Measurements from ENCODE around the gene NT5C1B.

NT5C1B gene

GRCh38 chr2:18619091-18619490 is 29.7 kb upstream of the NT5C1B start:
- Mint-ChIP-seq H3K9me3 (peaks cover 2% of the 10 kb centered on the region), H3K27ac (peak overlapping the region in 1 of 3 experiments; percentile 54), H3K27me3 (ENCODE audit: low read depth) (no peaks in the 10 kb centered on the region), H3K4me1 (peaks cover 18% of the 10 kb centered on the region), H3K4me3 (no peak overlapping the region), H3K36me3 (ENCODE audit: low read depth) (no peaks in the 10 kb centered on the region)
- no peak for TF ChIP-seq CTCF (IDR thresholded peaks at IDR 0.05; ENCODE audit: unreplicated experiment in 3 of 3)

GRCh38 chr2:18614041-18614440 is 24.7 kb upstream of the NT5C1B start:
- Mint-ChIP-seq H3K27me3 (ENCODE audit: low read depth) (no peaks in the 10 kb centered on the region), H3K9me3 (peaks cover 2% of the 10 kb centered on the region), H3K36me3 (ENCODE audit: low read depth) (no peaks in the 10 kb centered on the region), H3K27ac (peak overlapping the region in 2 of 3 experiments; percentile 7 to 55), H3K4me1 (peaks cover 5% of the 10 kb centered on the region), H3K4me3 (no peak overlapping the region)
- no peak for TF ChIP-seq CTCF (IDR thresholded peaks at IDR 0.05; ENCODE audit: unreplicated experiment in 3 of 3)

GRCh38 chr2:18612133-18612532 is 22.8 kb upstream of the NT5C1B start:
- H3K4me1 Mint-ChIP-seq, result peaks cover 5% of the 10 kb centered on the region
- no peak overlapping the region for H3K27ac Mint-ChIP-seq
- TF ChIP-seq CTCF (IDR thresholded peaks at IDR 0.05; ENCODE audit: unreplicated experiment in 3 of 3), result no peak
- H3K27me3 Mint-ChIP-seq (ENCODE audit: low read depth), result no peaks in the 10 kb centered on the region
- no peaks in the 10 kb centered on the region for H3K36me3 Mint-ChIP-seq (ENCODE audit: low read depth)
- no peaks in the 10 kb centered on the region for H3K9me3 Mint-ChIP-seq
- H3K4me3 Mint-ChIP-seq, result no peak overlapping the region

GRCh38 chr2:18611604-18612003 is 22.2 kb upstream of the NT5C1B start:
- Mint-ChIP-seq H3K36me3 (ENCODE audit: low read depth) (no peaks in the 10 kb centered on the region), H3K9me3 (no peaks in the 10 kb centered on the region), H3K27me3 (ENCODE audit: low read depth) (no peaks in the 10 kb centered on the region), H3K27ac (peak overlapping the region in 2 of 3 experiments; percentile 31 to 46), H3K4me1 (peaks cover 5% of the 10 kb centered on the region), H3K4me3 (no peak overlapping the region)
- TF ChIP-seq CTCF (IDR thresholded peaks at IDR 0.05; ENCODE audit: unreplicated experiment in 3 of 3), result no peak

- Mint-ChIP-seq H3K4me3 (no peak overlapping the region), H3K36me3 (ENCODE audit: low read depth) (no peaks in the 10 kb centered on the region), H3K27ac (peak overlapping the region in 2 of 3 experiments; percentile 31 to 46), H3K4me1 (peaks cover 5% of the 10 kb centered on the region), H3K27me3 (ENCODE audit: low read depth) (no peaks in the 10 kb centered on the region), H3K9me3 (no peaks in the 10 kb centered on the region)
- TF ChIP-seq CTCF (IDR thresholded peaks at IDR 0.05; ENCODE audit: unreplicated experiment in 3 of 3), result no peak
Measured at GRCh38 chr2:18611184-18611583, 21.8 kb upstream of the NT5C1B start.

GRCh38 chr2:18610651-18611050 is 21.3 kb upstream of the NT5C1B start:
- H3K36me3 Mint-ChIP-seq (ENCODE audit: low read depth), result no peaks in the 10 kb centered on the region
- no peak overlapping the region for H3K27ac Mint-ChIP-seq
- no peak overlapping the region for H3K4me3 Mint-ChIP-seq
- no peak for TF ChIP-seq CTCF (IDR thresholded peaks at IDR 0.05; ENCODE audit: unreplicated experiment in 3 of 3)
- no peaks in the 10 kb centered on the region for H3K9me3 Mint-ChIP-seq
- no peaks in the 10 kb centered on the region for H3K27me3 Mint-ChIP-seq (ENCODE audit: low read depth)
- peaks cover 5% of the 10 kb centered on the region for H3K4me1 Mint-ChIP-seq
